HG03432 (cell line): ENCODE measurements around the gene SLX9.

ENCODE experiments used
- ATAC-seq: cut with Tn5 transposase; IDR thresholded peaks from one replicate; pipeline ENCODE4 v1.9.1; 2021; ENCODE audit warnings: mild to moderate bottlenecking, moderate library complexity; ENCODE audit not compliant: unreplicated experiment

SLX9 gene

DNA sequence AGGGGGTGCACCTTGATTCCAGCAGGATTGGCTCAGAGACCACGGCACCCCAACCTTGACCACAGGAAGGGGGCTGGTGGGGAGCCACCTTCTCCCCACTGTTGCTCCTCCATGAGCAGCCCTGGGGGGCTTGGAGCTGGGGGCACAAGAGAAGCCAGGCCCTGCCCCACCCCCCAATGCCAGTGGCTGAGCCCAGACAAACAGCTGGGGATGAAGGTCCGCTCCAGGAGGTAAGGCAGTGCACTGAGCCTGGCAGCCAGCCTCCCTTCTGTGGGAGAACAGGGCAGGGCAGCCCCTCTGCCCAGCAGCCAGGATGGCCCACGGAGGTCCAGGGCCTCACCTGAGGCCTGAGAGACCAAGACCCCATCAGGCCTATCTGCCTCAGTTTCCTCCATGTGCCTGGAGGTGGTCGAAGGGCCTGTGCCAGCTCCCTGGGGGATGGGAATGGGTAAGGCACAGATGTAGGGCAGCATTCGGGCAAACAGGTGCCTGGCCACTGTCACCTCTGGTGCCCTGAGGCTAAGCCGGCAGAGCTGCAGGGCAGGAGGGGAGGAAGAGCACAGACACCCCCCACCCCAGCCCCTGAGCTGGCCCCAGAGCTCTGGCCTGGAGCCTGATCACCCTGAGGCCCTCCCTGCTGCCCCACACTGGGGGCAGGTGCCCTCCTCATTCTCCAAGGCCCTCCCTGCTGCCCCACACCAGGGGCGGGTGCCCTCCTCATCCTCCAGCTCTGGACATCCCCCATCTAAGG lies 26.2 kb upstream of the SLX9 start:
- peak; percentile 7 for ATAC-seq

DNA sequence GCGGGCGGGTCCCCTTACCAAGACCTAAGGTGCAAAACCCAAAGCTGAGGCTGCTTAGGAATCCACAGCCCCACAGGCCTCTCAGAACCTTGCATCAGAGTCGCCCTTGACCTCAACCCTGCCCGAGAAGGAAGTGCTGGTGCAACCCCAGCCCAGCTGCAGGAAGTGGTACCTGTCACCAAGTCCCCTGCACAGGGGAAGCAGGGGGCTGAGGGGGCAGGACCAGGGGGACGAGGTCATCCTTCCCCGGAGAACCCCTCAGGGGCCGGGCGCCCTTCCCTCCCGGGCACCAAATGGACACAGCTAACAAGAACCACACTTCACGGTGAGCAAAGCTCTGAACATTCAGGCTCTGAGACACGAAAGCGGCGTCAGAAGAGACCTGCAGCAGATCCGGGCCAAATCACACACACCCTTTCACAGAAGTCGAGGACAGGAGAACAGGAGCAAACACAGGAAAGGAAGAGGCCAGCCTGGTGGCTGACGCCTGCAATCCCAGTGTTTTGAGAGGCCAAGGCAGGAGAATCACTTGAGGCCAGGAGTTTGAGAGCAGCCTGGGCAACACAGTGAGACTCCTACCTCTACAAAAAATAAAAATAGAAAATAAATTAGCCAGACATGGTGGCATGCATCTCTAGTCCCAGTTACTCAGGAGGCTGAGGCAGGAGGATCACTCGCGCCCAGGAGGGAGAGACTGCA lies 25.5 kb upstream of the SLX9 start:
- peak; percentile 46 for ATAC-seq

DNA sequence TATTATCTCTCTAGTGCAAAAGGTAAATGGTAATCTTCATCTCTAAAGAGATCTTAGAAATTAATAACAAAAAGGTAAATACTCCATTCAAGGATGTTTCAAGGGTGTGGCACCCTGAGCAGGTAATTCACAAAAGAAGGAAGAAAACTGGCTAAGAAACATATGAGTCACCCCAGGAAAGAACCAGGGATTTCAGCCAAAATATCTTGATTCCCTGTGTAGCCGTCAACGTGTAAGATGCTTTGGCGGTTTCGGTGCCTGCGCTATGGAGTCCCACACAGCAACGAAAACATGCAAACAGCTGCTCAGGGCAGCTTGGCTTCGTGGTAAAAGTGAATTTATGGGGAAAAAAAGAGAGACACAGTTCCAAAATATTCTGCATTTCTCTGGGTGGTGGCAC lies 22.9 kb upstream of the SLX9 start:
- ATAC-seq, result no peak

DNA sequence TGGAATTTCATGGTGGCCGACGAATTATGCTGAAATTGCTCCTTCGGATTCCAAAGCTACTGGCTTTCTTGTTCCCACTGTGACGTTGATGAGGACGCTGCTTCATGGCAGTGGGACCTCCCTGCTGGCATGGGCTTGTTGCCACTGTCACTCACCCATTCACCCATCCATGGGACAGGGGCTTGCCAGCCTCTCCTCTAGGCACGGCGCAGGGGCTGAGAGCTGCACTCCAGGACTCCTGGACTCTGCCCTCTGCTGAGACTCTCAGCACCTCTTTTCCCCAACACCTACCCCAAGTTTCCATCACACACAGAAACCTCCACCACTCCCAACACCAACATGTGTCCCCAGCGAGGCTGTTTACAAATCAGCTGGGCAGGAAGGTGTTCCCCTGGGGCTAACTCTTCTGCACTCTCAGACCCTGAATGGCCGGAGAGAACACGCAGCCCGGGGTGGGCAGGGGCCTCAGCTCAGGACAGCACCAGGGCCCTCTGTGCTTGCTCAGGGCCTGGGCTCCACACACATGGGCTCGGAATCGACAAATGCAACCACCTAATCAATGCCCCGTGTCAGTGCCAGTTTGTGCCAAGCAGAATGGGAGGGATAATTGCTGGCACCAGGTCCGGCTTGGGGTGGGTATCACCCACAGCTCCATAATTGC lies 22.3 kb upstream of the SLX9 start:
- ATAC-seq, result no peak

DNA sequence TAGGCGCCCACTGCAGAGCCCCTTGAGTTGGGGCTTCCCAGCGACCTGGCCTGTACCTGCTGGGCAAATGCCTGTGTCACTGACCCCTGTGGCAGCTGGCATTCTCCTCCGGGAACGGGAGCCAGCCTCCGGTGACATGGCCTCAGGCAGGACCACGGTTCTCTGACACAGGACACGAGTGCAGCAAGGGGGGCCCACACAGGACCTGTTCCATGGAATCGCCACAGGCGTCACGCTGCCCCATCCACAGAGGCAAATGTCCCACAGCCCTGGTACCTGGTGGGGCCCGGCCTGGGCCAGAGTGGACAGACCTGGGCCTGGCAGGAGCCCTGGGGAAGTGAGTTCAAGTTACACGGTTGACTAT lies 21.7 kb upstream of the SLX9 start:
- no peak for ATAC-seq

DNA sequence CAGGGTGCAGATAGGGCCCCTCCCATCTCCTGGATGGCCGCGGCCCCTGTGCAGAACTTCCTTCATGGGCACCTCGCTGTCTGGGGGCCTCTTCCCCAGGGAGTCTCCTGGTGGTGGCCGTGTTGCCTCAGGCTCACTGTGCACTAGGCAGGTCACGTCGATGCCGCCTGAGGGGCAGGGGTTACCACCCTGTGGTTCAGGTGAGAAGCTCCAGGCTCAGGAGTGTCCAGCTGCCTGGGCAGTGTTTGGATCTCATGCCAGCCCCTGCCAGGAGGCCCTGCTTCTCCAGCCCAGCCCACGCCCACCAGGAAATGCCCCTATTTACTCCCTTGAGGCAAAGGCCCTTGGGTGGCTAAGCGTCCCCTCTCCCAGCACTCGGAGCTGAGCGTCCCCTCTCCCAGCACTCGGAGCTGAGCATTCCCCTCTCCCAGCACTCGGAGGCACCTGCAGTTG lies 21.2 kb upstream of the SLX9 start:
- no peak for ATAC-seq

DNA sequence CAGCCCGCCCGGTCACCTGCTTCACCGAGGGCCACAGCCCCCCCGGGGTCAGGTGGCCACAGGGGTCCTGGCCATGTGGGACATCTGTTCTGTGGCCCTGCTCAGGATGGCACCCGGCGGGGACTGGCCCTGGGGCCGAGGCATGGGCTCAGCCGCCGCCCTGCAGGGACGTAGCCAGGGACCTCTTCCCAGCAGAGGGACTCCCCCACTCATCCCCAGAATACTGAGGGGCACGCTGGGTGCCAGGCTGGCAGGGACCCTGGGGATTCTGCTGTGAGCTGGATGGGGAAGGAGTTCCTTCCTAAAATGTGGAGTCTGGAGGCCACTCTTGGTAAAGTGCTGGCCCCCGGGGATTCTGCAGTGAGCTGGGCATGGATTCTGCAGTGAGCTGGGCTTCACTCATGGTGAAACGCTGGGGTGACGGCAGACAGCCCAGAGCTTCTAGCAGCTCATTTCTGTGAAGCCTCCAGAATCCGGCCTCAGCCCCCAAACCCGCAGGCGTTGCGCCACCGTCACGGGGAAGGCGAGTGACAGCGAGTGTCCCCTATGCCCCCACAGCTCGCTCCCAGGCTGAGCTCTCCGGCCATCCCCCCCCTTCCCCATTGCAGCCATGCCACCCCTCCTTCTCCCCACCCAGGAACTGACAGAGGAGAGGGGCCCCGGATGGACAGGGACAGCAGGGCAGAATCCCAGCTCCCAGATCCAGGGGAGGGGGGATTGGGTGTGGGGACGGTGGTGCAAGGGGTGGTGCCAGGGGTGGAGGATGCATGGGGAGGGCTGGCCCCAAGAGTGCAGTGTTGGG lies 20.5 kb upstream of the SLX9 start:
- no peak for ATAC-seq

DNA sequence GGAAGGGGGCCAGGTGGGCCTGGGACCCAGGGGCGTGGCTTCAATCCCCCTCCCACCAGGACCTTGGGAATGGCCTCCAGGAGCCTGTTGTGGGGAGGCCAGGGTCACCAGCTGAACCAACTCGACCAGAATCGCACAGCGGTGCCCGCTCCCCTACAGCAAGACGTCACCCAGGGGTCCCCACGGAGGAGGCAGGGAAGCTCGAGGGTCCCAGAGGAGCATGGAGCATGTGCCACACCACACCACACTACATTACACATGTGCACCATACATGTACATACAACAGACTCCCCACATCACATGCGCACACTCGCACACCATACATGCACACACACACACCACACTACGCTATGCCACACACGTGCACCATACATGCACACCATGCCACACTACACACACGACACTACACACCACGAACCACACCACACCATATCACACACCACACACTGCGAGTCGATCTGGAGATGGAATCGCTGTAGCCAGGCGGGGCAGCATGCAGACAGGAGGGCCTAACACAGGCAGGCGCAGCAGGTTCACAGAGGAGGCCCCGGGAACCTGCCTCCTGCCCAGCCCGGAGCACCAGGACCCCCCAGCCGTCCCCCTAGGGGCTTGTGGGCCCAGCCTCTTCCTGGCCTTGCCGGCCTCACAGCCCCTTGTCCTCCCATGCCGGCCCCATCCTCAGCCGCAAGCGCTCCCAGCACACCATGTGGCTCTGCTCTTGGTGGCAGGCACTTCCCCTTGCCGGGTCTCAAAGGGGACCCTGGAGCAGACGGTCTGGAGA lies 19.7 kb upstream of the SLX9 start:
- peak; percentile 22 for ATAC-seq

DNA sequence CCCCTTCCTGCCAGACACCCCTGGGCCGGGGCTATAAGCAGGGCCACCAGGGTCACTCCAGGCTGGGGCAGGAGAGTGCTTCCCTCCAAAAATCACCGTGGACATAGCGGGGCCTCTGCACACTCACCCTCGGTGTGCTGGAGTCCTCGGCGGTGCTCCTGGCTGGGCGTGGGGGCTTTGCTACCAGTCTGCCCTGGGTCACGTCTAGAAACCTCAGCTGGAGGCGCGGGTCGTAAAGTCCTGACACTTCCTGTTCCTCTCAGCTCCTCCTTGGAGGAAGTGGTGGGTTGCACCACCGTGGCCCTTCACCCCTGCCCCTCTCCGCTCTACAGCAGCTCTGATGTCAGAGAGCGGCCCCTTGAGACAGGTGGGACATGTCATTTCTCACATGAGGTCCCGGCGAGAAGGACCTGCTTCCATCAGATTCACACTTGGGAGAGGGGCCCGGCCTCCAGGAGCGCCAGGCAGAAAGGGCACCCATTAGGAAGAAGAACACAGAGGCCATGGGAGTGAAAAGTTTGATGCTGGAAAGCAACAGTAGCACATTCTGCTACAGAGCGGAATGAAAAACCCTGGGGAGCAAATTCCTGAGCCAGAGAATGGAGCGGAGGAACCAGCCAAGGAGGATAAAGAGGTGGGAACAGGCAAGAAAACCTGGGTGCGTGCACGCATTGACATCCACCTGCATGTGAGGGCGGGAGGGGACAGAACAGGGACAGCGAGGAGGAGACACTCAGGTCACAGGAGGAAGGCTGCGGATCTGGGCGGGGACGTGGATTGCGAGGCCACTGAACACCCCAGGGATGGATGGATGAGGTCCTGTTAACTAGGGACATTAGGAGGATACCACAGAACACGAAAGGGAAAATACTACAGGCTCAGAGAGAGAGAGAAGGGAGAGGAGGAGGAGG lies 18.9 kb upstream of the SLX9 start, which contains the start of gene ITGB2:
Gene ITGB2 (minus strand): TSS at position 206 of the 911 bp plus-strand sequence. CDS start 10,117 bp downstream, outside the sequence.
- ATAC-seq, result peak; percentile 69

DNA sequence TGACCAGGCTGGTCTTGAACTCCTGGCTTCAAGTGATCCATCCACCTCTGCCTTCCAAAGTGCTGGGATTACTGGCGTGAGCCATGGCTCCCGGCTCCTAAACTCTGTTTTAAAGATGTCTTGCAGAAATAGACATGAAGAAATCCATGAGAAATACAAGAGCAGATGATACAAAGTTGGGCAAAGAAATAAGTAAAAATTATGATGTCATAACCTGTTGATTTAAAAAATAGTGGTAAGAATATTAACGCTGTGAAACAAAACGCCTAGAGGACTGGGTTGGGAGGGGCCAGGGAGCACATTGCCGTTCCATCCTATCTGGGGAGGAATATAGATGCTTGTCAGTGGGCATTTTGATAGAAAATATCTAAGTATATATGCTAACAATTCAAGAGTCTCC lies 17.9 kb upstream of the SLX9 start:
- ATAC-seq, result no peak

DNA sequence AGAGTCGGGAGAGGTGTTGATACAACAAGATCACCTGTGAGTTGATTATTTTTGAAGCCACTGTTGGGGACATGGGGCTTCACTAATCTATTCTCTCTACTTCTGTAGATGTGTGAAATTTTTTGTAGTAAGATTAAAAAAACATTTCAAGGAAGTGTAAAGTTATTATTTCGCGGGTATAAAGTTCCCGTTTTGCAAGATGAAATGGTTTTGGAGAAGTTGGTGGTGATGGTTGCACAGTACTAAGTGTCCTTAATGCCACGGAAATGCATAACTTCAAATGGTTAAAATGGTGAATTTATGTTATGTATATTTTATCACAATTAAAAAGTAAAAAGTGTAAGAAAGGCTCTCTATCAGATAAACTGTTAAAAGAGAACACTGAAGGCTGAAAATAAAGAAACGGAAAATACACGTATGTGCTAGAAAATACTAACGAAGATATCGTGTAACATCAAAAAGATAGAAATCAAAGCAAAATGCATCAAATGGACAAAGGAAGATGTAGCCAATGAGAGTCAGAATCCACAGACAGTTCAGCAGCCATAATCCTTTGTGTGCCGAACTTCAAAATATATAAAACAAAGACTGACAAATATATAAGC lies 16.2 kb upstream of the SLX9 start:
- no peak for ATAC-seq

DNA sequence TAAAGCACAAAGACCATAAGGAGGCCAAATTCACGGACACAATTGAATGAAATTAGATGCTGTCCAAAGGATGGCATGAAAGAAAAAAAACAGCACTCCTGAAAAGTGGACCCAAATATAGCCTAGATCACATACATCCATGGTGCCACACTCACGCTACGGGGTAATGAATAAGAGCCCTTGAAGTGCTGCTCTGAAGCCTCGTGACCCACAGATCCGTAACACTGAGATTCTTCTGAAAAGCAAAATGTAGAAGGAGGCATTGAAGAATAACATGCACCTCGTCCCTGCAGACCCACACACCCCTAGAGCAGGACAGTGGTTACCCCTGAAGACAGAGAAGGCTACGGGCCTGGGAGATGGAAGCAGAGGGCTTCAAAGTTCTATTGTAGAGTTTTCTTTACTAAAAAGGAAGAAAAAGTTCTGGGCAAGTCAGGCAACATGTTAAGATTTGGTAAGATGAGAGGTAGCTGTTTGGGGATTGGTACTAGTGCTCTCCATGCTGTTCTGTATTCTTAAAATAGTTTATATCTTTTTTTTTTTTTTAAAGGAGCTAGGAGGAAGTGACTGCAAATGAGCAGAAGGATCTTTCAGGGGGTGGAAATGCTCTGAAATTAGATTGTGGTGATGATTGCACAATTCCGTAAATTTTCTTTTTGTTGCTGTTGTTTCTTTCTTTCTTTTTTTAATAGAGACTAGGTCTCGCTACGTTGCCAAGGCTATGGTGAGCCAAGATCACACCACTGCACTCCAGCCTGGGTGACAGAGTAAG lies 15.0 kb upstream of the SLX9 start:
- no peak for ATAC-seq

DNA sequence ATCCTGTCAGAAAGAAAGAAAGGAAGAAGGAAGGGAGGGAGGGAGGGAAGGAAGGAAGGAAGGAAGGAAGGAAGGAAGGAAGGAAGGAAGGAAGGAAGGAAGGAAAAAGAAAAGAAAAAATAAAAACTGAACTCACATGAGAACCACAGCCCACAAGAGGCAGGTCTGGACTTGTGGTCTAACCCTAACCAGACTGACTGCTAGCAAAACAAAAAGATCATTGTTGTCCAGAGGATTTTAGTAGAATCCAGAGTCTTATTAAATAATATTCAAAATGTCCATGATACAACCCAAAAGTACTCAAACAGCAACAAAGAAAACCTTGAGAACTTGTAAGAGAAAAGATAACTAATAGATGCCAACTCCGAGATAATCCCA lies 14.5 kb upstream of the SLX9 start:
- ATAC-seq, result no peak

DNA sequence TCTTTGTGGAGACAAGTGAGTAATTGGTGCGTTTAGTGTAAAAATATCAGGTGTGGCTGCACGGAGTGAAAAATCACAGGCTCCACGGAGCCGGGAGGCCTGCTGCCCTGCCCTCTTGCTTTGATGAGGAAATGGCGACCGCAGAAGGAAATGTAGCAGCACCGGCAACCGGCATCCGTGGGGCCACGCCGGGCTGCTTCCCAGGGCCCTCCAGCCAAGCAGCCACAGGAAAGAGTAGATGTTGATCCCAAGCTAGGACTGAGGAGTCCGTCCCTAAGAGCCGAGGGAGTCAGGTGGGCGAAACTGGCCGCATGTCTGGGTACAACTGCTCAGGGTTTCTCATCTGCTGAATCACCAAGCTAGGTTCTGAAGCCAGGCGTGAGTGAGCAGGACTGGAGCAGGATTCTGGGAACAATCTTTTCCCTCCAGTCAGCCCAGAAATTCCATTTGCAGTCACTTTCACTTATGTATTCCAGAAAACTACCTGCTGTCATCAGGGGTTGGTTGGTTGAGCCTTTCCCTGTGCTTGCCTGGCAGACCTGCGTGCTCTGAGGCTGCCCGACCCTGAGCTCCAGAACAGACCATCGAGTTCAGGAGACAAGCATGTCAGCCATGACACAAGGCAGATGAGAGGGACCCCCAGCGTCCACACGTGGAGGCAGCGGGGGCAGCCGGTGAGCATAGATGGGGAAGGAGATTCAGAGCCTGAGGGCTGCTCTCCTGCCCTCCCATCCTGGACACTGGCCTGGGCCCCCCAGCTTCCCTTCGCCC lies 13.3 kb upstream of the SLX9 start:
- ATAC-seq, result no peak

DNA sequence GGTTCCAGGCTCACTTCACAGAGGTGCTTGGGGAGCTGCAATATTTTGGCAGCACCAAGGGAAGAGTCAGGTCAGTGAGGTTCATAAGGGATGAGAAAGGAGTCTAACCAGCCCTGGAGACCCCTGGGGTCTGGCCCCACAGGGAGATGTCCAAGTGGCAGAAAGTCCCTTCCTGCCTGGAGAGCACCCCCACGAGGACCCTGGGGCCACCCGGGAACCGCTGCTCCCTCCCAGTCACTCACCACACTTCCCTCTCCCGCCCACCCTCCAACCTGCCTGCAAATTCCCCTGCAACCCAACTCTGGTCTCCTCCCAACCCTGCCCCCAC lies 12.6 kb upstream of the SLX9 start:
- ATAC-seq, result no peak

DNA sequence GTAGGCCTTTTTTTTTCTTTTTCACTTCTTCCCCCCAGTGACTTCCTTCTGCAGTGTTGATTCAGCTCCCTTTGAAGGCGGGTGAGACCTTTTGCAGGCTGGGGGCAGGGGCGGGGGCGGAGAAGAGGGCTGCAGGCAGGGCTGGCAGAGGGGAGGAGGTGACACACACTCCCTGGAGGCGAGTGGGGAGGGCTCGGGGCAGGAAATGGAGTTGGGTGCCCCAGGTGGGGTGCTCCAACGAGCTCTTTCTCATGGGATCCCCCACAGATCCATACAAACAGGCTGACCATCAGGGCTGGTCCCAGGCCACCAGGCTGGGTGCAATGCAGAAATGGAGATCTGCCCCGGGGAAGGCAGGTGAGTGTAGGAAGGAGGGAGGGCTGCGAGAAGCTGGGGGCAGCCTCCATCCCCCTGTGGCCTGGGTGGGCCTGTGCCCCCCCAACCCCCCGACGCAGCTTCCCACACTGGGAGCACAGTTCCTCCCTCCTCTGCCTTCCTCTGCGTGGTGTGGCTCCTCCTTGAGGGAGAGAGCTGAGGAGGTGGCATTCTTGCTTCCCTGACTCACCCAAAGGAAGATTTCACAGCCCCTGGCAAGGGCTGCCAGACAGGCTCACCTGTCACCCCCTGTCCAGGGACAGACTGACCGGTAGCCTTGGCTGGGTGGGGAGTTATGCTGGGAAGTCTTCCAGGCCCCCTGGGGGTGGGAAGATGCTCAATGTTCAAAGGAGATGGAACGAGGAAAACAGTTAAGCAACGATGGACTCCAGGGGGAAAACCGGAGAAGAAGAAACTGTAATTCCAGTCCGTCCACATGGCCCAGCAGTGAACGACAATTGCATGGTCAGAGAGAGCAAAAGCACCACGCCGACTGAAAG lies 12.0 kb upstream of the SLX9 start:
- ATAC-seq, result peak; percentile 40
